GM18507 (cell line): Measurements from ENCODE around the gene NDUFA7.
"Not testable (repeated sequence)": the region's sequence is repeated elsewhere in the genome, so short reads cannot be mapped to it uniquely, and the experiment has no call there.

ENCODE experiments used
- DNase-seq: peaks from one replicate; pipeline ENCODE4 v3.0.0; 2011; ENCODE audit warnings: low read depth; ENCODE audit not compliant: insufficient read length; ENCODE audit errors: extremely low spot score
- FAIRE-seq: peaks from 2 replicates; lab custom pipeline; 2011; peaks lifted over from hg19 to GRCh38; lab: Jason Lieb, UNC

The NDUFA7 gene

DNA sequence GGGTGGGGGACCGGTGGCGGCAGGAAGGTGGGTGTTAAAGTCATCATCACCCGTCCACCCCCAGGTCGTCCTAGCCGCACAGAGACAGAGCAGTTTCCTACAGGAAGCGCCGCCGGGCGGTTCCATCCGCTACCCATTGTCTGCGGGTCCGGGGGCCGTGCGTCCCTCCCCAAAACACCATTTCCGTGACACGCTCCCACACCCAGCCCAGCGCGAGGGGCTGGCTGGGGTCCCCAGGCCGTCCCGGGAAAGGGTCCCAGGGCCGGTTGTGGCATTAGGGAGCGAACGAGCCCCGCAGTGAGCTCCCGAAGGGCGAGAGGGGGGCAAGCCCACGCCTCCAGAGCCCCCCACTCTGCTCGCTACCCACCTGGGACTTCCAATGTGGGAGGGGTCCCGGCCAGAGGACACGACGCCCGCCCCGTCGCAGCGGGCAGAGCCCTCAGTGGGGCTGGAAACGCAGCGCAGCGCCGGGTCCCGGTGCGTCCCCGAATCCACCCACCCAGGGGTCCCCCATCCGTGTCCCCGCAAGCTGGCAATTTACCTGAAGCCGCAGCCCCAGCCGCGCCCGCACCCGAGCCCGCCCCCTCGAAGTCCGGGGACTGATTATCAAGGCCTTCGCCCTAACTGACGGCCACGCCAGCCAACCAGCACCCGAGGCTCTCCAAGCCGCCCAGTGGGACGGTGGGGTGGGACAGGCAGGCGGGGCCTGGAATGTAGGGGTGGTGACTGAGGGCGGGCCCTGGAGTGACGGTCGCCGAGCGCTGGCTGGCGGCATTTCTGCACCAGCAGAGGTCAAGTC, 21.7 kb upstream of the NDUFA7 start, which contains the start of gene KANK3:
Gene KANK3, minus strand, starts transcription at position 579 of the 799 bp plus-strand sequence. CDS start 5,434 bp downstream, outside the sequence.
- FAIRE-seq (peak; percentile 85), DNase-seq (peak; percentile 97)

DNA sequence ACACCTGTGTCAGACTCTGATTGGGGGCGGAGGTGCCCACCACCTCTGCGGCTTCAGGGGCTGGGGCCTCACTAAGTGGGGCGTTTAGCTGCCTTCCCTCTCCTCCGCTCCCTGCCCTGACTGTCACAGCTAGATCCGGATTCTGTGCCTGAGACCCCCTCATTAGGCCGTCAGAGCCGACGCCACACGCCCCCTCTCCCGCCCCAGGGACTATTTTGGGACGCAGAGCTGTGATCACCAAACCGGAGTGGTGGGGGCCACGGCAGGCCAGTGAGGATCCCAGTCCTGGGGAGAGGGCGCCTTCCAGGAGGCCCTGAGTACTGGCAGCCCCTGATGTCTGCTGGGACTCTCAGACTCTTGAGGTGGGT, 21.1 kb upstream of the NDUFA7 start:
- FAIRE-seq (no peak), DNase-seq (no peak)

GRCh38 chr19:8341504-8341903, 20.3 kb upstream of the NDUFA7 start:
- not testable (repeated sequence) for FAIRE-seq, DNase-seq

DNA sequence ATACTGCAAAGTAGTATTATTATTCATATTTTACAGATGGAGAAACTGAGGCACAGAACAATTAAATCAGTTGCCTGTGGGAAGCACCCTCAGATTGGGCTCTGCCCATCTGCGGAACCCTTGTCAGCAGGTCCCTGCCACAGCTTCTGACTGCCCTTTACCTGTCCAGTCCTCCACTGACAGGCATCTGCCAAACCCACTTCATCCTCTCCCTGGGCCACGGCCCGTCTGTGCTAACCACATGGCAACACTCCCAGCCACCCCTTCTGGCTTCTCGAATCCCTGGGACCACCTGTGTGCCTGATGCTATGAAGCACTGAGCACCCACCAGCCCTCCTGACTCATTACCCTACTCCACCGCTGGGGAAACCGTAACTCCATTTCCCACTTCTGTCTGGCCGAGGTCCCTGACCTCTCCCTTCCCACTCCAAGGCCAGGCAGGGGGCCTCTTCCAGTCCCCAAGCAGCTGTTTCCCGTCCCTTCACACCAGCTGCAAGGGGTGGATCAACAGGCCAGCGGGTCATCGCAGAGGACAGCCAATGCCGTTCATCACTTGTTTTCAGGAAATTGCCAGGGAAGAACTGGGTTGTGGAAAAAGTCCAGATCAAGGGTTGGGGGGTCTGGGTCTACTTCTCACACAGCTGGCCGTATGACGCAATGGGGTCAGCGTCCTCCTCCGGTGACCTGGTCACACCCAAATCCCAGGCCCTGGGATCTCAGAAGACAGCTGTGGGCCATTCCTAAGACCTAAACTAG, 19.3 kb upstream of the NDUFA7 start:
- DNase-seq (no peak), FAIRE-seq (no peak)

- FAIRE-seq = no peak
- no peak for DNase-seq
Observed at GRCh38 chr19:8338835-8339234, 17.7 kb upstream of the NDUFA7 start.

DNA sequence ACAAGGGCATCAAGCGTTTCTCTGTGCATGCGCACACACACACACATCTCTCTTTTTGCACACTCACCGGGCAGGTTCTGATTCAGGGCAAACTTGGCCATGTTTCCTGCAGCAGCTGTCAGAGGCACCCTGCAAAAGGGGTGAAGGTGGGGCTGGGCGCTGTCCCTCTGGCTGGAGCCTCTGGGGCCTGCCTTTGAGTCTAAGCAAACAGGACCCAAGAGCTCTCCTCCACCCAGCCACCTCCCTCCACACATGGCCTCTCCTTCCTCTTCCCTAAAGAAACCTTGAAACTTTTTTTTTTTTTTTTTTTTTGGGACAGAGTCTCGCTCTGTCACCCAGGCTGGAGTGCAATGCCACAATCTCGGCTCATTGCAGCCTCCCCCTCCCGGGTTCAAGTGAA, 16.6 kb upstream of the NDUFA7 start:
- DNase-seq (no peak), FAIRE-seq (no peak)

DNA sequence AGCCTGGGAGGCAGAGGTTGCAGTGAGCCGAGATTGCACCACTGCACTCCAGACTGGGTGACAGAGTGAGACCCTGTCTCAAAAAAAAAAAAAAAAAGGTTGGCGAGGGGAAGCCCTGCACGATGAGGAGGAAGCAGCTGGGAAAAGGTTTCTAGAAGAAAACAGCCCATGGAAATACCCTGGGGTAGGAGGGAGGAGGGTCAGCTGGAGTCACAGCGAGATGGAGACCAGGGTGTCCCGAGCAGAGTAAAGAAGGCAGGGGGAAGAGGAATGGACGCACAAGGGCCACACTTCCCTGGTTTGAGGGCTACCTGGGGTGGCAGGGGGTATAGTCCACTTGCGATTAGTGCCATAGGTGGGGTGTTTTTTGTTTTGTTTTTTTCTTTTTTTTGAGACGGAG, 15.5 kb upstream of the NDUFA7 start:
- no peak for FAIRE-seq

DNA sequence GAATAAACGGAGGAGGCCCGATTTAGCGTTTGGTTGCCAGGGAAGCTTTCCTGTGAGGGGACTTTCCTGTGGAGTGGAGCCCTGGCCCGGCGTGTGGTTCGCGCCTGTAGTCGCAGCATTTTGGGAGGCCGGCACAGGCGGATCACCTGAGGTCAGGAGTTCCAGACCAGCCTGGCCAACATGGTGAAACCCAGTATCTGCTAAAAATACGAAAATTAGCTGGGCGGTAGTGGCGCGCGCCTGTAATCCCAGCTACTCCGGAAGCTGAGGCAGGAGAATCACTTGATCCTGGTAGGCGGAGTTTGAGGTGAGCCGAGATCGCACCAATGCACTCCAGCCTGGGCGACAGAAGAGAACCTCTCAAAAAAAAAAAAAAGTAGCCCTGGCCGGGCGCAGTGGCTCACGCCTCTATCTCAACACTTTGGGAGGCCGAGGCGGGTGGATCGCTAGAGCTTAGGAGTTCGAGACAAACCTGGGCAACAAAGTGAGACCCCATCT, 14.9 kb upstream of the NDUFA7 start:
- DNase-seq (no peak), FAIRE-seq (no peak)

More for the DNA sequence above, 15.5 kb upstream of the NDUFA7 start:
- no peak for DNase-seq

DNA sequence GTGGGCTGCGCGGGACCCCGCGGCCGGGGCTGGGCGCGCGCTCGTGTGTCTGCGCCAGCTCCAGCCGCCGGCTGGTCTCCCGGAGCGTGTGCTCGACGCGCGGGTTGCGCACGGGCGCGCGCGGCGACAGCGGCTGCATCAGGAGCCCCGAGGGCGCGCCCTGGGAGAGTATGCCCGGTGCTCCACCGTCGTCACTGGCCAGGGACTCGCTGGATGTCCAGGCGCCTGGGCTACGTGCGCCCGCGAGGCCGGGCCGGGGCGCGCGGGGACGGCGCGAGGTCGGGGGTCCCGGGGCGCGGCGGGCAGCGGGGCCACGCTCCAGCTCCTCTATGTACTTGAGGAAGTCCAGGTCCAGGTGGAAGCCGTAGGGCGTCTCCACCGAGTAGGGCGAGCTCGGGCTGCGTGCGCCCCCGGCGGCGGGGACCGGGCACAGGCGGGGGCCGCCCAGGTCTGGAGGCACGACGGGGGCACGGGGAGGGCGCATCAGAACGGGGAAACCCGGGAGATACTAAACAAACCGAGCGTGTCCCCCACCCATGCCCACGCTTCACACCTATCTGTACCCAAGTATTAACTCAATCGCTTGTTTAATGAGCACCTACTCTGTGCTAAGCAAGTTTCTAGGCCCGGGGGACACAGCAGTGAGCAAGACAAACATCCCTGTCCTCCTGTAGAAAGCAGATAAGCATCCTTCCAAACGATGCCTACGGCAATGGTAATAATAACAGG, 14.3 kb upstream of the NDUFA7 start:
- FAIRE-seq (peak; percentile 15), DNase-seq (no peak)

GRCh38 chr19:8334458-8335342, 13.5 kb upstream of the NDUFA7 start:
- DNase-seq (no peak), FAIRE-seq (no peak)

GRCh38 chr19:8333767-8334457, 12.7 kb upstream of the NDUFA7 start:
- DNase-seq = no peak
- no peak for FAIRE-seq

DNA sequence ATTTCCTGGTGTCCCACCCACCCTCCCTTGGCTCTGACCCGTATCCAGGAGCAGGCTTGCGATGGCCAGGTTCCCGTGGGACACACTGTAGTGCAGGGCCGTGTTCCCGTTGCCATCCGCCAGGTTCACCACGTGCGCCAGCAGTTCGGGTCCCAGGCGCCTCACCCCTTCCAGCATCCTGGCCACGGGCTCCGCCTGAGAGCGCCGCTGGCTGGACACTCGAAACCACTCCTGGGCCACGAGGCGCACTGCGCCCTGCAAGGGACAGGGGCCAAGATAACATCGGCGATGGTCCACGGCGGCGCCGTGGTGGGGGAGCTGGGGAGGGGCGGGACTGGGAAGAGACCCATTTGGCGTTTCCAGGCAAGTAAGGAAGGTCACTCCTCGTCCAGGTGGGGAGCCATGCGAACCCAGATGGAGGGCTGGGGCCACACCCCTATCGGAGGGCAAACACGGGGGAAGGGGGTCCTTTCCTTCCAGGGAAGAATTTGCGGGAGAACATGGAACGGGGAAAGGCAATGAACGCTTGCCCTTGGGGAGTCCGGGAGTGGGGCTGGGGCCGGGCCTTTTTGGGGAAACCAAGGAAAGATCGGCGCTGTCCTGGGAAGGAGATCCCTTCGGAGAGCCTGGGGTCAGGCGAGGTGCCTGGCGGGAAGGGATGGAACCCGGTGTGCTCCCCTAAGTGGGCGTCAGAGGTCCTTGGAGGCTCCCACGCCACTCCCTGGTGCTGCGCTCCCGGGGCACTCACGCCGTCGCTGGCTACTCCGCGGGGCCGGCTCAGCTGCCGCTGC, 12.0 kb upstream of the NDUFA7 start:
- FAIRE-seq = no peak
- no peak for DNase-seq

DNA sequence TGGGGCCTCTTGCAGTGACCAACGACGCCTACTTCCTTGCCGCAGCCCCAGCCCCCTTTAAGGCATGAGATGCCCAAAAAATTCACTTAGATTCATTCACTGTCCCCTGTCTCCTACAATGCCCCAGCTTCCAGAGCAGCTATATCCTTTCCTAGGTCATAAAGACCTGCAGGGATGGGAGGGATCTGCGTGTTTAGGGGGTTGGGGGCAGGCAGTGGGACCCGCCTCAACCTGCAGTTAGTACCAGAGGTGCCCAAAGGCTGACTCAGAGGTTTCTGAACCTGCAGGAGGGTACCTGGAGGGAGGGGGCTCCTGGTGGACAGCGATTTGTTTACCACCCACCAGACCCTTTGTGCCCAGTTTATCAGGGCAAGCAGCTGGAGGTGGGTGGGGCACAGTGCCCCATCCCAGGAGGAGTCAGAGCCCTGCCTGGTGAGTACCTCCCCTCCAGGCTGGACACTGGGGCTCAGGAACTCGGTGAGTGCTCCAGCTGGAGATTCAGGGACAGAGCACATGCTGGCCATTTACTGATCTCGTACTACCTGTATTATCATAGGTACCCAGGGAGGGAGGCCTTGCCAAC, 10.2 kb upstream of the NDUFA7 start:
- DNase-seq = no peak

DNA sequence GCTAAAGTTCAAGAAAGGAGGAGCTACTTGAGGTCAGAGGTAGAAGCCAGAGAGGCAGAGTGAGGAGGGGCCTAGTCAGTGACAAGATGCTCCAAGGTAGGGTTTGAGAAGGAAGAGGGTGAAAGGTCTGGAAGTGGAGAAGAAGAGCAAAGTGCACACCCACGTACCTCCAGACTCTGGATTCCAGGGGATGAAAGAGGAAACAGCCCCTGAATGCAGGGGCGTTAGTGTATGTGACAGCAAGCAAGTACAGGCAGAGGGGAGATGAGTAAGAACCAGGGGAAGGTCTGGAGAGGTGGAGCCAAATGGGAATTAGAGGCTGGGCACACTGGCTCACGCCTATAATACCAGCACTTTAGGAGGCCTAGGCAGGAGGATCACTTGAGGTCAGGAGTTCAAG, 8.8 kb upstream of the NDUFA7 start:
- no peak for DNase-seq
- FAIRE-seq = no peak

More for the DNA sequence above, 10.2 kb upstream of the NDUFA7 start:
- FAIRE-seq = no peak

- no peak for DNase-seq
- no peak for FAIRE-seq
Observed at GRCh38 chr19:8325454-8325853, 4.3 kb upstream of the NDUFA7 start.

DNA sequence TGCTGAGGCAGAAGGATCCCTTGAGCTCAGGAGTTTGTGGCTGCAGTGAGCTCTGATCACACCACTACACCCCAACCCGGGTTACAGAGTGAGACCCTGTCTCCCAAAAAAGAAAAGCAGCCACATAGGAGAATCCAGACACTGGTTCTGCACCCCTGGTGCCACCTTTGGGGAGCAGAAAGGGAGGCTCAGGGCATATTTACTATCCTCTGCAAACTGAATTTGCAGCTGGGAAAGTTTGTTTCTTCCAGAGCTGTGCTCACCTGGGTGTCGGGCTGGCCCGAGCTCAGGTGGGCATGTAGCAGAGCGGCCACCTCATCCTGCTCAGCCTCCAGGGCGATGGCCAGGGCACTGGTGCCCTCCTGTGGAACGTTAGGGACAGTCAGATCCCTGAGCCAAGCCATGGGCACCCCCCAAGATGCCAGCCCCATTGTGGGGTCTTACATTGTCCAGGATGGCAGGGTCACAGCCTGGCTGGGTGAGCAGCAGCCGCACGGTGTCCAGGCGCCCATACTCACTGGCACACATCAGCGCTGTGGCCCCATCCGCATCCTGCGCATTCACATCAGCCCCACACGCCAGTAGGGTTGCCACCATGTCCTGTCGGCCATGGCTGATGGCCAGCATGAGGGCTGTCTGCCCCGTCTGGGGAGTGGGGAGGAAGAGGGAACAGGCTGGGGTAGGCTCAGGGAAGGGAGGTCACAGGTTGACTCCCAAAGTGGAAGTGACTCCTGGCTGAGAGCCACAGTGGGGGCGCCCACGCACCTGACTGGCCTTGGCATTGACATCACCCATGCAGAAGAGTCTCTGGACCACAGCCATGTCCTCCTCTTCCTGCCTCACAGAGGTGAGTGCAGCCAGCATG, 3.2 kb upstream of the NDUFA7 start:
- DNase-seq (no peak), FAIRE-seq (no peak)

DNA sequence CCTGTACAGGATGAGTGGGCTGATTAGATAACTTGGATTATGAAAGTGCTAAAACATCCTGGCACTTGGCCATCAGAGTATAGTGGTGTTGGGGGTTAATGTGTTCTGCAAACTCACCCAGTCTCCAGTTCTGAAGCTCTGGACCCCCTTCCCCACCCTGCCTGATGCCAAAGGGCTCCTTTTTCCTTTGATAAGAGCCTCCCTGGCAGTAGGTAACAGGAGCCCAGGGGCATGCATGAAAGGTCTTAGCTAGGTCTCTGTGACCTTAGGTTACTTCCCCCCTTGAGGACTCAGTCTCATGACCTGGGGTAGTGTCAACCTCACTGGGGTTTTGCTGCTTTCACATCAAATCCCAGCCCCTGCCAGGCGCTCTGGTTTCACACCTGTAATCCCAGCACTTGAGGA, 2.6 kb upstream of the NDUFA7 start:
- FAIRE-seq (no peak), DNase-seq (no peak)
